Dedifferentiated amniotic fluid mesenchymal stem cell (primary cell): ENCODE data around the gene CLMN.

ENCODE experiments used
- DNase-seq: peaks from one replicate; pipeline ENCODE4 v3.0.0-alpha.2; 2016; ENCODE audit errors: extremely low spot score

The CLMN gene, protein sequence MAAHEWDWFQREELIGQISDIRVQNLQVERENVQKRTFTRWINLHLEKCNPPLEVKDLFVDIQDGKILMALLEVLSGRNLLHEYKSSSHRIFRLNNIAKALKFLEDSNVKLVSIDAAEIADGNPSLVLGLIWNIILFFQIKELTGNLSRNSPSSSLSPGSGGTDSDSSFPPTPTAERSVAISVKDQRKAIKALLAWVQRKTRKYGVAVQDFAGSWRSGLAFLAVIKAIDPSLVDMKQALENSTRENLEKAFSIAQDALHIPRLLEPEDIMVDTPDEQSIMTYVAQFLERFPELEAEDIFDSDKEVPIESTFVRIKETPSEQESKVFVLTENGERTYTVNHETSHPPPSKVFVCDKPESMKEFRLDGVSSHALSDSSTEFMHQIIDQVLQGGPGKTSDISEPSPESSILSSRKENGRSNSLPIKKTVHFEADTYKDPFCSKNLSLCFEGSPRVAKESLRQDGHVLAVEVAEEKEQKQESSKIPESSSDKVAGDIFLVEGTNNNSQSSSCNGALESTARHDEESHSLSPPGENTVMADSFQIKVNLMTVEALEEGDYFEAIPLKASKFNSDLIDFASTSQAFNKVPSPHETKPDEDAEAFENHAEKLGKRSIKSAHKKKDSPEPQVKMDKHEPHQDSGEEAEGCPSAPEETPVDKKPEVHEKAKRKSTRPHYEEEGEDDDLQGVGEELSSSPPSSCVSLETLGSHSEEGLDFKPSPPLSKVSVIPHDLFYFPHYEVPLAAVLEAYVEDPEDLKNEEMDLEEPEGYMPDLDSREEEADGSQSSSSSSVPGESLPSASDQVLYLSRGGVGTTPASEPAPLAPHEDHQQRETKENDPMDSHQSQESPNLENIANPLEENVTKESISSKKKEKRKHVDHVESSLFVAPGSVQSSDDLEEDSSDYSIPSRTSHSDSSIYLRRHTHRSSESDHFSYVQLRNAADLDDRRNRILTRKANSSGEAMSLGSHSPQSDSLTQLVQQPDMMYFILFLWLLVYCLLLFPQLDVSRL

DNA sequence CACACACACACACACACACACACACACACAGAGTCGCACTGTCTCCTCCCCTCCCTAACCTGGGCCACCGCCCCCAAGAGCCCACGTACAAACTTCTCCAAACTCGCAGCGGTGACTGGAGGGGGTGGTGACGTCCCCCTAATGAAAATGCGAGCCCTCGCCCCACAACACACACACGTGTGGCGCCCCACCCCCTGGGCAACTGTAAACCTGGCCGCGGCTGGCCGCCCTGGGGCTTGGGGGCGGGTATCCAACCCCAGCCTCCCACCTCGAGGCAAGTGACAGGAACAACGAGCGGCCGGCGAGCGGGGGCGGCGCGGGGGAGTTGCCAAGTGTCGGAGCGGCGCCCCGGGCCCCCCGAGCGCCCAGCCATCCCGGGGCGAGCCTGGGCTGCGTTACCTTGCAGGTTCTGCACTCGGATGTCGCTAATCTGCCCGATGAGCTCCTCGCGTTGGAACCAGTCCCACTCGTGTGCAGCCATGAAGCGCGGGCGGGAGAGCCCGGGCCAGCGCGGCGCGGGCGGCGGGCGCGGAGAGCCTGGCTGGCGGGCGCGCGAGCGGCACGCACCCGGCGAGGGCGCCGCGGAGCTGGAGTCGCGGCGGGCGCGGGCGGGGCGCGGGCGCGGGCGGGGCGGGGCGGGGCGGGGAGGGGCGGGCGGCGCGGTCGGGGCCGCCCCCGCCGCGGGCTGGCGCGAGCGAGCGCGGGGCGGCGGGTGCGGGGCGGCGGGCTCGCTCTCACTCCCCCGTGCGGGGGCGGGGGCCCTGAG is at the start of gene CLMN:
Gene CLMN (minus strand): TSS at position 597 of the 766 bp plus-strand sequence. CDS start 116 bp downstream, at position 481.
- no peak for DNase-seq

DNA sequence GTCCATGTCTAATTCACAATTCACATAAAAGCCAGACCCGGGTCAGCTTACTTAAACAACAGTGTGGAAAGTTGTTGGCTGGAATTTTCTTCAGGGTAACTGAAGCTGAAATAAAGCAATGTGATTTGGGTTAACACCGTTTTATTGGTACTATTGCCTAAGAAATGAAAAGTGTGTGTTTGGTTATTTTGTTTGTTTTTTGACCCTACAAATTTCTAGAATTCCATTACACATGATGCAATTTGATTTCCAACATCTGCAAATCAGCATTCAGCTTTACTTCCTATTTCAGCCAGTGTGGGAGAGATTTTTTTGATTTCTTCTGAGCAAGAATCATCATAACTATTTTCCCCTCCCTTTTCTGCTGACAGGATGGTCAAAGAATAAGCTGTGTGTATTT is 45.7 kb upstream of the CLMN start:
- peak; percentile 38 for DNase-seq

DNA sequence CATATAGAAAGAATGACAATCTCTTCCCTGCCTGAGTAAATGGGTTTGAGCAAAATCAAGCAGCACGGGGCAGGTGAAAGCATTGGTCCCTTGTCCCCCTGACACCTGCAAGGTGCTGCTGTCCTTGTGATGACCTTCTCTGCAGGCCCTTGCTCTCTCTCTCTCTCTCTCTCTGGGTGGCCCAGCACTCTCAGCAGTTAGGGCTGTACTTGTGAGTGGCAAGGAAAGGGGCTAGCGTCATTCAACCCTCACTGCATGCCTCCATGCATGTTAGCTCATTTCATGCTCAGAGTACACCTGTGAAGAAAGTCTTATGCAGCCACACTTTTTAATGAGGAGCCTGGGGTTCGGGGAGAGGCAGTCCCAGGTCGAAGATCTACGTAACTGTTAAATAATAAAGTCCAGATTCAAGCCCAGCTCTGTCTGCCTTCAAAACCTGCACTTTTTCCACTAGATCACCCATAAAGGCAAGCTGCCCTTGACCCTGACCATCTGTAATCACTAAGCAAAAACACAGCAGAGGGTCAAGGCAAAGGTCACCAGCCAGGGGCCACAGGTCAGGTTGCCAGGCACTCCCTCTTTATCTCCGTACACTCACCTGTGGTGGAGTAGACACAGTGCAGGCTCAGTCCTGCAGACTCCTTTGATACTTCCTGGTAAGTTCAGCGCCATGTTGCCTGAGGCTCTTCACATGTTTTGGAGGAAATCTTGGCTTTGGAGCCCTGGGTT is 44.9 kb upstream of the CLMN start:
- no peak for DNase-seq

DNA sequence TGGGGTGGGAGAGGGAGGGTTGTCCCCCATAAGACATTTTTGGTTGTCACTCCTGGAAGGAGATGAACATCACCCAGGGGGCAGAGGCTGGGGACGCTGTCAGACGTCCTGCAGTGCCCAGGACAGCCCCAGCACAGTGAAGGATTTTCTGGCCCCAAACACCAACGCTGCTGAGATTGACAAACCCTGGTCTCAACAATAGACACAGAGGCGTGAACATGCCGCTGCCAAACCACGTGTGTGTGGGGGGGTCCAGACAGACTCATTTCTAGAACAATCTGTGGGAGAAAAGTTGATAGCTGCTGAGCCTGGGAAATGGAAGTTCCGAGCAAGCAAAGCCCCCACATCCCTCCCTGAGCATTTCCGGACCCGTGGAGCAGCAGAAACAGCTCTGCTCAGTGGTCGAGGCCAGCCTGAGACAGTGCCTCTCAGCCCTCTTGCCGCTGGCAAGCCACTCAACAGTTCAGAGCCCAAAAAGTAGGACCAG is 43.8 kb upstream of the CLMN start:
- DNase-seq = no peak

DNA sequence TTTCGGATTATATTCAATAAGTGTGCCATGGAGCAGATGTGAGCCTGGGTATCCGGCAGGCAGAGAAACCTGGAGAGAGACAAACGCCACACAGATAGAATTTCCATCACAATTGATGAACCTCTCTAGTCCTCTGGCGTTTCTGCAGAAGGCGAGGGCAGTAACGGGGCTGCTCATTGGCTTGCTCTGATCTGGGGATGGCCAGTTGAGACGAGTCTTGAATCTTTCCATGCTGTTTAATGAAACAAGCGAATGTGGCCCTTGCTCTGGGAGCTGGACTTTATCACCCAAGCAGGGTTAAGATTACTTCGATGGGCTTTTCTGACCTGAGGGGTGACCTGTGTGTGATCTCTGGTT is 42.4 kb upstream of the CLMN start:
- DNase-seq = no peak

DNA sequence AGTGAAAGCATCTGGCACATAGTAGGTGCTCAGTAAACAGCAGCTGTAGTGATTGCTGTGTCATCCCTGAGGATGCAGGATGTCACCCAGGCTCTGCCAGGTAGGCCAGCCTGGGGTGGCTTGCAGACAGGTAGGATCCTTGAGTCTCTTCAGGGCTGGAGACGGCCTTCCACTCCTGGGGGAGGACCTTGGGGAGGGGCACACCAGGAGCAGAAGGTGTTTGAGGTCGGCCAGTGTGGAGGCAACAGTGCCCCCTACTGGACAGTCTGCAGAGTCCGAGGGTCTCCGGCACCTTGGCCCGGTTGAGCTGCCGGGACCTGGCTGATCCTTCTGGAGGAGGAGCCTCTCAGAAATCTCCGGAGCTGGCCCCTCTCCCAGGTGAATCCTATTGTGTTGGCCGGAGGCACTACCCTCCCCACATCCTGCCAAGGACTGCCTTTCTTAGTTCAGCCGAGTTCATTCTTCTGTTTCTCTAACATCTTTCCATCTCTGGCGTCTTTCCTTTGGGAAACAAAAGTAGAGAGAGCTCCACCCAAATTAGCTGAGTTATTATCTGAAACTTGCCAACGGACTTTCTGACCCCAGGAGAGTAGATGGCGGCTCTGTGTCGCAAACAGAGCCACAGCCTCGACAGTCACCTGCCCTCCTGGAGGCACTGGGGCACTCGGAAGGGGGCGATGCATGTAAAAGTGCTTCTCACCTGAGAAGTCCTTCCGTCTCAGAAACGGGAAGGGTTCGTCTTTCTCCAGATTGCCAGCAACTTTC is 41.8 kb upstream of the CLMN start:
- no peak for DNase-seq

DNA sequence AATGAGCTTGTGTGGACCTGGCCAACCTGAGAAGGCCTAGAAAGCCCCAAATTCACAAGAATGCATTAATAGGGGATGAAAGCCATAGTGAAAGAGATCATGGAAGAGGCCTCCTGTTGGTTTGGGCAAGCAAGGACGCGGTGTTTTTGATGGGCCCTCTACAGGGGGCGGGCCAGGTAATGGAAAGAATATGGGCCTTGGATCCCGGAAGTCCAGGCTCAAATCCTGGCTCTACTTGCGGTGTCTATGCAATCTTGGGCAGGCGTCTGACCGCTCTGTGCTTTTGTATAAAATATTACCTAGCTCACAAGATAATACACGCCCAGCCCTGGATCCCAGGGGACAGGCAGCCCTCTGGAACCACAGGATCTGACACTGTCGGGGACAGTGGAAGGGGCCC is 41.1 kb upstream of the CLMN start:
- DNase-seq = no peak

DNA sequence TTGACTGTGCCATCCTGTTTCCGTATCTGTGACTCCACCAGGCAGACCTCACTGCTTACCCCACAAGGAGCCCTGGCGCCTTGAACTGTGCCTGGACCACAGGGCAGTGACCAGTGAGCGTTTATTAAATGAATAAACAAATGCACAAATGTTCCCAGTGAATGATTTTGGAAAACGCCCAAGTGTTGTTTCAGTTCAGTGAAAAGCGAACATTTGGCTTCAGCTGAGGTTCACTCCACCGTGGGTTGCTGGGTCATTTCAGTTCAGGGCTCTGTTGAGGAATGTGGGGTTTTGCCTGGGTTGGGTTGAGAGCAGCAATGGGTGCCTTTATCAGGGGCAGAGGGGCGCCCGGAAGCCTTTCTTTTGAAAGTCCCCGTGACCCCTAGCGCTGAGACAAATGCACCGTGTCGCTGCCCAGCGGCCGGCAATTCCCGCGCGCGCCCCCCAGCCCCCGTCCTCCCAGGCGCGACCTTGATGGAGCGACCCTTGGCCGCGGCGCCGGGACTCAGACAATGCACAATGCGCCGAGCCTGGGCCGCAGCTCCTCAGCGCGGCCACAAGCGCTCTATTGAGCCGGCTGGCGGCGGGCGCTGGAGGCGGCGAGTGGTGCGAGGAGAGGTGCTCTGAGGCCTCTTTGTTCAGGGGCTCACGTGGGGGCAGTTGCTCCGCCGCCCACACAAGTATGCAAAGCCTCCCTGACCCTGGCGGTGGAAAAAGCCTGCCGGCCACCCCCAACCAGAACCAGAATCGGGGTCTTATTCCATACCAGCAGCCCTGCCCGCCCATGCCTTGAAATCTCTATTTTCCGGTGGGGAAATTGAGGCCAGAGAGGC is 40.5 kb upstream of the CLMN start:
- DNase-seq = no peak

DNA sequence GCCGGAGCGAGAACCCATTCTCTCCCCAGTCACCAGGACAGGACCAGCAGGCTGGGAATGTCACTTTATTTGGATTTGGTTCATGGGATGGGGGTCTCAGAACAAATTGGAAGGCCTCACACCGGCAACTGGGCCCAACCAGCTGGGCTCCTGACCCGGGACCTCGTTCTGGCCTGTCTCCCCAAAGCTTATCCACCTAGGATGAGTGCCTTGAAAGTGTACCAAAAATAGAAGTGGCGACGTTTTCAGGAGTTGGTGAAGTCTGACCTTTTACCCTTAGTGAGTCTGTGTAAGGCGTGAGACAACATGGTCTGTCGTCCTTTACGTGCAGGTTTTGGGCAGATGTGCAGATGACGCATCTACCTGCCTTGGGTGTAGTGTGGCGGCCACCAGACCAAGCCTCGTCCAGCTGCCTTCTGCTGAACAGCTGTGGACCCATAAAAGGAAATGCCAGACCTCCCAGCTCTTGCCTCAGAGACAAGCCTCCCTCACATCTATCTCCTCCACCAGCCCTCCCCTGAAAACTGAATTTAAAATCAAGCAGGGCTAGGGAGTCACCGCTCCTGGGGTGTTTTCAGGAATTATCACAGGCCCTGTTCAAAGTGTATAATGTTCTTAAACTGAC is 36.6 kb upstream of the CLMN start:
- no peak for DNase-seq

DNA sequence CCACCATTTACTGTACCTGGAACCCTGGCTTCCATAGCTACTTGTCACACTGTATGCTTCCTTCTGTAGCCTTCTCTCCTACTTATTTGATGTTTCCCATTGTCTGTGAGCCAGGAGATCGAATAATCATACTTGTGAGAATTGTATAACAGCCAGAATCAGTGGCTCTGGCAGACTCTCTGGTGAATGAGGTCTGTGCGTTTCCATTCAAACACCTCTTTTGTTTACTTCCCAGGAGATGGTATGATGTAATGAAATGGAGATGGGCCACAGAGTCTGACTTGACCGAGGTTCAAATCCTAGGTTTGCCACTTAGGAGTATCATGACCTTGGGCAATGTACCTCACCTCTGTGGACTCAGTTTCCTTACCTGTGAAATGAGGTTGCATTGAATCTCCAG is 35.7 kb upstream of the CLMN start:
- DNase-seq = no peak

DNA sequence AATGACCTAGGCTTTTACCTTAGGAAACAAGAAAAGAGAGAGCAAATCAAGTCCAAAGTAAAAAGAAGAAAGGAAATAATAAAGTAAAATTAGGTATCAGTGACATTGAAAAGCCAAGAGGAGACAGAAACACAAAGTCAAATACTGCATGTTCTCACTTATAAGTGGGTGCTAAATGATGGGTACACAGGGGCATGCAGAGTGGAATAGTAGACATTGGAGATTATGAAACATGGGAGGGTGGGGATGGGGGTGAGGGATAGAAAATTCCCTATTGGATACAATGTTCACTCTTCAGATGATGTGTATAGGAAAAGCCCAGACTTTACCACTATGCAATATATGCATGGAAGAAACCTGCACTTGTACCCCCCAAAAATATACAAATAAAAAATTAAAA is 35.1 kb upstream of the CLMN start:
- no peak for DNase-seq

DNA sequence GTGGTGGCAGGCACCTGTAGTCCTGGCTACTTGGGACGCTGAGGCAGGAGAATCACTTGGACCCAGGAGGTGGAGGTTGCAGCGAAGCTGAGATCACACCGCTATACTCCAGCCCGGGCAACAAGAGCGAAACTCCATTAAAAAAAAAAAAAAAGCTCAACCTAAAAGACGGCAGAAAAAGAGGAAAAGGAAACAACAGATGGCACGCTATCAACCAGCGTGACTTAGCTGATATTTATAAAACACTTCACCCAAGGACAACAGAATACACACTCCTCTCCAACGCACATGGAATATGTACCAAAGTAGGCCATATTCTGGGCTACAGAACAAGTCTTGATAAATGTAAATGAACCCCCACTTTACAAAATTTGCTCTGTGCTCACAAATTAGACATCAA is 34.0 kb upstream of the CLMN start:
- DNase-seq = no peak

DNA sequence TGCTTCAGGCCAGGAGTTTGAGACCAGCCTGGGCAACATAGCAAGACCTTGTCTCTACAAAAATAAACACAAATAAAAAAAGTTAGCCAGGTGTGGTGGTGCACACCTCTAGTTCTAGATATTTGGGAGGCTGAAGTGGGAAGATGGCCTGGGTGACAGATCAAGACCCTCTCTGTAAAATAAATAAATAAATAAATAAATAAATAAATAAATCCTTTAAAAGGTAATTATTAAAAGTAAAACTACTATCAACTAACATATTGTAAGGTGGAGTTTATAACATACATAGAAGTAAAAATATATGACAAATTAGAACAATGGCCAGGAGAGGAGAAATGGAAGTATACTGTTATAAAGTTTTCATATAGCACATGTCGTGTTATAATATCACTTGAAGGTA is 33.3 kb upstream of the CLMN start:
- no peak for DNase-seq

DNA sequence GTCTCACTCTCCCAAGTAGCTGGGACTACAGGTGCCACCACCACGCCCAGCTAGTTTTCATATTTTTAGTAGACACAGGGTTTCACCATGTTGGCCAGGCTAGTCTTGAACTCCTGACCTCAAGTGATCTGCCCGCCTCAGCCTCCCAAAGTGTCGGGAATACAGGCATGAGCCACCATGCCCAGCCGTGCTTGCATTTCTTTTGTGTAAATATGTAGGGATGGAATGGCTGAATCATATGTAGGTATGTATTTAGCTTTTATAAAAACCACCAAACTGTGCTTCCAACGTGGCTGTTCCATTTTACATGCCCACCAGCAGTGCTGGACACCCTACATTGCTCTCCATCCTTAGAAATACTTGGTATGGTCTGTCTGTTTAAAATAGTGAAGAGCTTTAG is 32.8 kb upstream of the CLMN start:
- DNase-seq = no peak

DNA sequence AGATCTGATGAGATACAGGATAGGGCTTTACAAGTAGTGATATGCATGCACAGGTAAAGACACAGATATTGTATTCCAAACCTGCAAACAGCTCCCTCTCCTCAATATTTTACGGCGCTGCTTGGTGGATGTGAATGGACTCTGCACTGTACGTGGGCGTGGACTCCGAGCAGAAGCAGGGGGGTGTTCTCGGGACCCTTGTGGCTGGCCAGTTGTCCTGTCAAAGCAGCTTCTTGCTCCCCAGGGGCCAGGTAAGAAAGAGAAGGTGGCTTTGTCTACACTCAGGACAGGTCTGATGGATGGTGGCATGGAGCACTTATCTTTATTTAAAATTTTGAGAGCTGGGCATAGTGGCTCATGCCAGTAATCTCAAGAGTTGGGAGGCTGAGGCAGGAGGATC is 29.5 kb upstream of the CLMN start:
- no peak for DNase-seq

DNA sequence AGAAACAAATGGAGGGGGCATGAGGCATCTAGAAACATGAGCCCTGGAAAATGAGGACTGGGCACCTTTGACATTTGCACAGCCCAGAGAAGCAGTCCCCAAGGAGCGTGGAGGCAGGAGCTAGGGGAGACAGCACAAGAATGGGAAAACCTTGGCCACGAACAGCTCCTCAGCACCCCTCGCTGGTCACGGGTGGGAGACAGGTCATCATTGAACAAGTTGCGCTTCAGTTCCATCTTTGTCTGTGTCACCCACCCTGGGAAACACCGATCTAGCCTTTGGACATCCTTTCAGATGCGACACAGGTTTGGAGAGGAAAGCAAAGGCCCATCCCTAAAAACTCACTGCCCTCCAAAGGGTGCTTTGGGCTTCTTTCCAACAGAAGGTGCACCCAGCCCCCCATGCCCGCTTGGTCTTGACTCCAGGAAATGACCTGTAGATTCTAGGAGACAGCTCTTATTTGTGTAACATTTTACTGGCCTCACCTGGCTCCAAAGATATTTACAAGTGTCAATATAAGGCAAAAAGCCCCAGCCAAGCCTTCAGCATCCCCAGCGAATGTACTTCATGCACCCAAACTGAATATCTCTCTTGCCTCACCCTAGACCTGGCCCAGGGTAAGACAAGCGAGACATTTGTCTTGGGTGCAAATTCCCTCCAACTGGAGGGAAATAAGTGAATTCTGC is 28.8 kb upstream of the CLMN start:
- no peak for DNase-seq

DNA sequence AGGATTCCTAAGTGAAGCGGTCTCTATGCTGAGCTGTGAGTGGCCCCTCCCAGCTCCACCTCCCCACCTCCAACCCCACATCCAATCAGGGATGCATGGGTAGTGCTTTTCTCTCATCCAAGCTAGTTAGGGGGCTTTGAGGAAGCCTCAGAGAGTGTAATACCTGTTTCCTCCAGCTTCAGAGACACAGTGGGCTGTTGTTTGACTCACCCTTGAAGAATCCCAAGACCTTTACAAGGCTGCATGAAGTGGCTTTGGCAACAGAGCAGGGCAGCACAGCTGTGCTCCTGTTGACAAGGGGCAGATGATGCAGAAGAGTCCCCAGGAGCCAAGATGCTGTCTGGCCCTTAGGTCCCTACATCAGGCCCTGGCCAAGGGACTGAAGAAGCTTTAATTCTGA is 27.1 kb upstream of the CLMN start:
- no peak for DNase-seq

DNA sequence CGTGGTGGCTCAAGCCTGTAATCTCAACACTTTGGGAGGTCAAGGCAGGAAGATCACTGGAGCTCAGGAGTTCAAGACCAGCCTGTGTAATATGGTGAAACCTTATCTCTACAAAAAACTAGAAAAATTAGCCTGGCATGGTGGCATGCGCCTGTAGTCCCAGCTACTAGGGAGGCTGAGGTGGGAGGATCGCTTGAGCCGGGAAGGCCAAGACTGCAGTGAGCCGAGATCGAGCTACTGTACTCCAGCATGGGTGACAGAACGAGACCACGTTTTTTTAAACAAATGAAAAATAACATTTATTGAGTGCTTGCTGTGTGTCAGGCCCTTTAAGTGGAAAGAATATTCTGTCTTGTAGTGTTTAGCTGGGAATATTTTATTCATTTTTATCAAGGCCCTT is 26.6 kb upstream of the CLMN start:
- no peak for DNase-seq

DNA sequence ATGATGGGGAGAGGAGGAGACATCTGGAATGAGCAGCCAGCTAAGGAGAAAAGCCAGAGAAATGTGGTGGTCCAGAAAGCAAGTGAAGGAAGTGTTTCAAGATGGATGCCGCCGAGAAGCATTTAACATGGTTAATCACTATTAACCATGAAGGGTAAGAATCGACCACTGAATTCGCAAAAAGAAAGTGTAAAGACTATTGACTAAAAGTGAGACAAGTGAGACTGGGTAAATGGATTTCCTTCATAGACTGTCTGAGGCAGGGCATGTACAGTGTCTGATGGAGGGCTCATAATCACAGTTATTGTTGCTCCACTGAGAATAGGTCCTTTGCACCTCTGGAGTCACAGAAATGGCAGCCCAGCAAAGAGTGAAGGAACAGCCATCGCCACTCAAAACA is 25.3 kb upstream of the CLMN start:
- DNase-seq = no peak
